K562 (cell line): Measurements from ENCODE around the gene C19orf47. TPM values are rescaled to one million over a fixed set of nuclear protein-coding genes. Genes with fewer than 3 reads are reported as not detected.

Source experiments
- ATAC-seq: fragments of 200-7000 bp; cut with Tn5 transposase; 3 replicates; pipeline ENCODE4 v1.9.1; 2020; ENCODE audit warnings: moderate library complexity
- BruUV-seq: library from RNA; stranded (reverse); fragments of 400-500 nt; replicated peaks from 2 replicates; lab custom pipeline; 2021; lab: Mats Ljungman, UMichigan
- CTCF ChIA-PET: fragments of 300-600 bp; formaldehyde crosslinking; extraction: SDS; loops from one replicate; lab custom pipeline; 2021; ENCODE audit warnings: low intra/inter-chr PET ratio; lab: Yijun Ruan, JAX
- POLR2A ChIA-PET: fragments of 300-600, 350-650 bp; sonication (Branson Sonifier 250); formaldehyde crosslinking; extraction: SDS; loops from one replicate; lab custom pipeline; 2021; ENCODE audit warnings: antibody characterized with exemption, inconsistent platforms; lab: Yijun Ruan, JAX
- DNase-seq, 4 experiments: peaks; one replicate each; pipeline versions ENCODE4 v3.0.0 to v3.0.0-alpha.2; 2011 to 2018; ENCODE audit warnings: low spot score in 3 of 4, mixed read lengths in 3 of 4; ENCODE audit errors: extremely low read depth in 1 of 4
- FAIRE-seq: peaks from 2 replicates; lab custom pipeline; 2011; peaks lifted over from hg19 to GRCh38; lab: Jason Lieb, UNC
- H2AFZ ChIP-seq: 2 replicates; pipeline ENCODE4 v1.6.0; 2011; ENCODE audit warnings: low read depth, low read length, control low read depth, inconsistent platforms
- H3K27ac ChIP-seq: fragments of 200-600 bp; 3 replicates; pipeline ENCODE4 v1.8.0; 2011; ENCODE audit warnings: low read depth, mild to moderate bottlenecking, control low read depth, inconsistent platforms, low read length, moderate library complexity, mixed read lengths; ENCODE audit errors: extremely low read depth
- H3K27me3 ChIP-seq, 2 experiments: fragments of 300-600 bp in 1 of 2; 2 replicates in 1 of 2; 3 replicates in 1 of 2; pipeline versions ENCODE4 v1.6.0 to v1.8.0; 2011; ENCODE audit warnings: inconsistent platforms in 2 of 2, low read length in 2 of 2, mild to moderate bottlenecking in 1 of 2, mixed read lengths in 1 of 2, moderate library complexity in 1 of 2; ENCODE audit not compliant: control insufficient read depth in 2 of 2, insufficient read depth in 2 of 2
- H3K36me3 ChIP-seq: fragments of 300-600 bp; 3 replicates; pipeline ENCODE4 v1.8.0; 2011; ENCODE audit warnings: mild to moderate bottlenecking, low read length, inconsistent platforms; ENCODE audit not compliant: control insufficient read depth, insufficient read depth
- H3K4me1 ChIP-seq, 2 experiments: fragments of 200-600 bp in 1 of 2; replicated peaks in 1 of 2; 2 replicates in 1 of 2; 3 replicates in 1 of 2; pipeline versions ENCODE4 v1.5.1 to v1.8.0; 2011; ENCODE audit warnings: inconsistent platforms in 2 of 2, low read length in 2 of 2, mild to moderate bottlenecking in 1 of 2, mixed read lengths in 1 of 2, moderate library complexity in 1 of 2; ENCODE audit not compliant: control insufficient read depth in 2 of 2, insufficient read depth in 2 of 2
- H3K4me2 ChIP-seq: 2 replicates; pipeline ENCODE4 v1.6.1; 2011; ENCODE audit warnings: low read length, control low read depth, inconsistent platforms, mixed read lengths; ENCODE audit not compliant: insufficient read depth
- H3K4me3 ChIP-seq: fragments of 200-600 bp; sonication (generic), shearing (Covaris generic); 2 replicates; pipeline ENCODE4 v1.5.1; 2016; ENCODE audit warnings: control low read depth, inconsistent platforms
- H3K79me2 ChIP-seq: fragments of 200-600 bp; 3 replicates; pipeline ENCODE4 v1.8.0; 2011; ENCODE audit warnings: low read length, inconsistent platforms; ENCODE audit not compliant: control insufficient read depth, insufficient read depth
- H3K9ac ChIP-seq, 2 experiments: 2 replicates each; pipeline versions ENCODE4 v1.6.0 to v1.6.1; 2011; ENCODE audit warnings: low read depth in 2 of 2, low read length in 2 of 2, control low read depth in 1 of 2, inconsistent platforms in 1 of 2, mild to moderate bottlenecking in 1 of 2, mixed read lengths in 1 of 2; ENCODE audit not compliant: insufficient read depth in 1 of 2
- H3K9me1 ChIP-seq: one replicate; pipeline ENCODE4 v1.6.0; 2011; ENCODE audit warnings: inconsistent platforms, mild to moderate bottlenecking, low read length, moderate library complexity; ENCODE audit not compliant: control insufficient read depth, insufficient read depth
- H3K9me3 ChIP-seq: replicated peaks from 2 replicates; pipeline ENCODE4 v1.5.1; 2011; ENCODE audit warnings: low read depth, low read length, inconsistent platforms; ENCODE audit not compliant: control insufficient read depth, insufficient read depth
- H4K20me1 ChIP-seq: replicated peaks from 2 replicates; pipeline ENCODE4 v1.6.1; 2011; ENCODE audit warnings: low read length, inconsistent platforms, mixed read lengths; ENCODE audit not compliant: control insufficient read depth, insufficient read depth
- ATF3 ChIP-seq, 2 experiments: fragments of 450-650 bp in 1 of 2; sonication (generic) in 1 of 2; formaldehyde crosslinking in 1 of 2; IDR thresholded peaks in 1 of 2; conservative IDR thresholded peaks in 1 of 2; 2 replicates each; pipeline versions ENCODE4 v1.6.1 to v1.8.1; 2016 to 2023; ENCODE audit warnings: mild to moderate bottlenecking in 2 of 2, moderate library complexity in 2 of 2, inconsistent platforms in 1 of 2, missing genetic modification reagents in 1 of 2
- ATF6 ChIP-seq: sonication (generic); formaldehyde crosslinking; IDR thresholded peaks from 2 replicates; pipeline ENCODE4 v1.4.0; 2020; ENCODE audit warnings: mild to moderate bottlenecking, missing genetic modification reagents
- ATF7 ChIP-seq: fragments of 450-650 bp; IDR thresholded peaks from 2 replicates; pipeline ENCODE4 v1.7.1; 2014; ENCODE audit warnings: mild to moderate bottlenecking, moderate library complexity
- BCOR ChIP-seq: fragments of 450-650 bp; IDR thresholded peaks from 2 replicates; pipeline ENCODE4 v1.6.1; 2016
- KDM1A ChIP-seq, 2 experiments: fragments of 450-650 bp; IDR thresholded peaks; 2 replicates each; pipeline ENCODE4 v1.6.1; 2016; ENCODE audit warnings: mild to moderate bottlenecking in 2 of 2
- MECOM ChIP-seq: fragments of 250-450 bp; sonication (Bioruptor Pico); IDR thresholded peaks from 2 replicates; pipeline ENCODE4 v1.8.0; 2022; ENCODE audit warnings: inconsistent platforms
- RBM25 ChIP-seq: fragments of 200-400 bp; formaldehyde crosslinking; IDR thresholded peaks from 2 replicates; pipeline ENCODE4 v1.6.1; 2018; ENCODE audit warnings: low read length, low read depth, moderate library complexity; ENCODE audit not compliant: severe bottlenecking
- SMARCA5 ChIP-seq: fragments of 450-650 bp; IDR thresholded peaks from 2 replicates; pipeline ENCODE4 v1.6.1; 2016
- THAP12 ChIP-seq: fragments of 250-450 bp; sonication (Bioruptor Pico); IDR thresholded peaks from 2 replicates; pipeline ENCODE4 v1.9.0; 2021; ENCODE audit warnings: mild to moderate bottlenecking, inconsistent platforms
- ZFP36 ChIP-seq: fragments of 150-350 bp; IDR thresholded peaks from 2 replicates; pipeline ENCODE4 v1.6.1; 2018; ENCODE audit warnings: low read length, low read depth; ENCODE audit not compliant: partially characterized antibody
- WGBS: fragments of 100-300 bp; shearing (Covaris generic); methylation state at CpG from one replicate; pipeline ENCODE4 v1.1.6; 2016; ENCODE audit warnings: low coverage, mixed read lengths; ENCODE audit not compliant: insufficient coverage; ENCODE audit errors: missing lambda C conversion rate; 5-methylcytosine and 5-hydroxymethylcytosine counted together
- in situ Hi-C: fragments of 300-500 bp; cut with MboI; formaldehyde crosslinking; loops from 4 replicates; pipeline ENCODE4 v1.15.0; 2018; ENCODE audit warnings: inconsistent platforms, mixed read lengths
- intact Hi-C: fragments of 100-400 bp; cut with micrococcal nuclease; formaldehyde crosslinking; loops from 2 replicates; pipeline ENCODE4 v1.14.2; 2022
- polyA plus RNA-seq, 8 experiments: library from polyadenylated mRNA; depleted of rRNA in 4 of 8; stranded (reverse) in 5 of 8; unstranded in 3 of 8; fragments of >200 nt; fragmentation: Nextera tagmentation in 2 of 8; fragmentation: Illumina TruSeq in 1 of 8; extraction: Ambion mirVana in 2 of 8; extraction: Trizol in 1 of 8; gene quantifications; 2 replicates each; pipeline versions ENCODE4 v1.2.1 to v1.2.3, GENCODE V29; 2011 to 2014; ENCODE audit warnings: inconsistent platforms in 1 of 8, missing spikeins in 1 of 8
- total RNA-seq, 7 experiments: library from RNA; depleted of rRNA in 6 of 7; stranded (reverse); fragments of >200 nt in 6 of 7; fragmentation: Illumina TruSeq in 2 of 7; extraction: Trizol in 2 of 7; gene quantifications; 2 replicates each; pipeline versions ENCODE4 v1.2.1 to v1.2.3, GENCODE V29; 2011 to 2021; ENCODE audit warnings: low replicate concordance in 1 of 7

Gene C19orf47
- total and polyA plus RNA-seq, 9 of the 15 experiments (the other 6 are each of a cell fraction or from before 2014, with no cell fraction given) = 0.08 to 26.1 (median 14.7) TPM

- Histone ChIP-seq H3K36me3 (peaks cover 64% of the 10 kb centered on the region; the same call in 2 of the 3 replicates), H3K9ac (peak overlapping the region in 1 of 2 experiments; percentile 62; a peak in 2 of 4 replicates), H4K20me1 (no peaks in the 10 kb centered on the region; the same call in 1 of the 2 replicates), H3K4me3 (no peak overlapping the region), H2AFZ (no peak overlapping the region), H3K4me2 (no peak overlapping the region), H3K9me3 (no peaks in the 10 kb centered on the region), H3K27ac (no peak overlapping the region), H3K9me1 (peaks cover 3% of the 10 kb centered on the region)
- in situ Hi-C loops = no loop called here
- CTCF ChIA-PET = no interaction called here
- FAIRE-seq (no peak), ATAC-seq (no peak)
- WGBS = 93% methylated on average over 15 of the region's 15 CpGs
- POLR2A ChIA-PET = interaction anchor here (0.8 to 1.9 kb wide), 4 partner anchors 12 to 188 kb away, joined by 3 to 5 read pairs (median 3); partner anchors contain the start of genes C19orf47 and PLD3
- no TSS peak for BruUV-seq
- TF ChIP-seq ZFP36 = peak; percentile 53
- TF ChIP-seq SMARCA5 = peak; percentile 71; the same call in 1 of the 2 replicates
- TF ChIP-seq ATF6 = no peak
- TF ChIP-seq ATF3 (IDR thresholded peaks at IDR 0.05) = peak; percentile 53; the same call in 1 of the 2 replicates
- no peak for TF ChIP-seq ATF3 (CRISPR knock-in tag; conservative IDR thresholded peaks at IDR 0.05)
- peak; percentile 26; the same call in 1 of the 2 replicates for TF ChIP-seq ATF7
- TF ChIP-seq MECOM (CRISPR knock-in tag) = no peak
- no peak for TF ChIP-seq THAP12 (CRISPR knock-in tag)
- TF ChIP-seq KDM1A (IDR thresholded peaks at IDR 0.05) = peak in 1 of 2 experiments; percentile 24; a peak in 1 of 4 replicates
- TF ChIP-seq RBM25 = peak; percentile 30
- peak; percentile 79; the same call in 1 of the 2 replicates for TF ChIP-seq BCOR
- TF ChIP-seq, all 486 proteins: peak for 7
- Histone ChIP-seq H3K4me1 (peaks cover 0 to 8% of the 10 kb centered on the region in 2 experiments; a peak in 2 of 5 replicates), H3K27me3 (no peaks in the 10 kb centered on the region), H3K79me2 (peaks cover 12% of the 10 kb centered on the region)
- DNase-seq = no peak
- intact Hi-C loops = no loop called here
These were observed 12.2 kb downstream of the C19orf47 start for GRCh38 chr19:40335855-40336600.
